SU-DHL-6 (cell line): Measurements from ENCODE around the gene PRPF8.

ENCODE experiments used
- EZH2phosphoT487 ChIP-seq: fragments of 200-600 bp; sonication (generic), shearing (Covaris generic); conservative IDR thresholded peaks from 2 replicates; pipeline ENCODE4 v1.6.1; 2018; ENCODE audit warnings: mild to moderate bottlenecking, antibody characterized with exemption, low read length, moderate library complexity, mixed read lengths
- TF ChIP-seq, protein P1 (sequence below): fragments of 200-600 bp; sonication (generic); IDR thresholded peaks from one replicate; pipeline ENCODE4 v1.5.1; 2017; ENCODE audit warnings: antibody characterized with exemption, mild to moderate bottlenecking, low read length, moderate library complexity; ENCODE audit not compliant: insufficient read depth, poor library complexity, severe bottlenecking

DNA sequence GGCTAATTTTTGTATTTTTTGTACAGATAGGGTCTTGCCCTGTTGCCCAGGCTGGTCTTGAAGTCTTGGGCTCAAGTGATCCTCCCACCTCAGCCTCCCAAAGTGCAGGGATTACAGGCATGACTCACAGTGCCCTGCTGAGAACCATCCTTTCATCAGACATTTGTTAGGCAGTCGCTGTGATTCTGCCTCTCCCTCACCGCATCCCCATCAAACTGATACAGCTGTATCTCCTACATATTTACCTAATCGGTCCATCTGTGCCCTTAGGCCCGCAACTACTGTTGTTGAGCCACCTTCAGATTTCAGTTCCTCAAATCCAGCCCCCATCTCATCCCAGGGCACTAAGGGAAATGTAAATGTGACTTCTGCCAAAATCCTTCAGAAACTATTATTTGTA, 54.0 kb downstream of the PRPF8 start:
- TF ChIP-seq, protein P1, sequence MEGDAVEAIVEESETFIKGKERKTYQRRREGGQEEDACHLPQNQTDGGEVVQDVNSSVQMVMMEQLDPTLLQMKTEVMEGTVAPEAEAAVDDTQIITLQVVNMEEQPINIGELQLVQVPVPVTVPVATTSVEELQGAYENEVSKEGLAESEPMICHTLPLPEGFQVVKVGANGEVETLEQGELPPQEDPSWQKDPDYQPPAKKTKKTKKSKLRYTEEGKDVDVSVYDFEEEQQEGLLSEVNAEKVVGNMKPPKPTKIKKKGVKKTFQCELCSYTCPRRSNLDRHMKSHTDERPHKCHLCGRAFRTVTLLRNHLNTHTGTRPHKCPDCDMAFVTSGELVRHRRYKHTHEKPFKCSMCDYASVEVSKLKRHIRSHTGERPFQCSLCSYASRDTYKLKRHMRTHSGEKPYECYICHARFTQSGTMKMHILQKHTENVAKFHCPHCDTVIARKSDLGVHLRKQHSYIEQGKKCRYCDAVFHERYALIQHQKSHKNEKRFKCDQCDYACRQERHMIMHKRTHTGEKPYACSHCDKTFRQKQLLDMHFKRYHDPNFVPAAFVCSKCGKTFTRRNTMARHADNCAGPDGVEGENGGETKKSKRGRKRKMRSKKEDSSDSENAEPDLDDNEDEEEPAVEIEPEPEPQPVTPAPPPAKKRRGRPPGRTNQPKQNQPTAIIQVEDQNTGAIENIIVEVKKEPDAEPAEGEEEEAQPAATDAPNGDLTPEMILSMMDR: no peak
- TF ChIP-seq EZH2phosphoT487: no peak
